A673 (cell line): Measurements from ENCODE around the gene RERE. TPM values are rescaled to one million over a fixed set of nuclear protein-coding genes. Genes with fewer than 3 reads are reported as not detected.
"Not testable (repeated sequence)": the region's sequence is repeated elsewhere in the genome, so short reads cannot be mapped to it uniquely, and the experiment has no call there.

Experiments used
- BruUV-seq: library from RNA; stranded (reverse); fragments of 400-500 nt; replicated peaks from 2 replicates; lab custom pipeline; 2021; lab: Mats Ljungman, UMichigan
- CTCF ChIA-PET: fragments of 300-600 bp; sonication (Branson Sonifier 250); formaldehyde crosslinking; loops from one replicate; lab custom pipeline; 2022; ENCODE audit warnings: antibody characterized with exemption; lab: Charles Lee
- POLR2A ChIA-PET: fragments of 300-600 bp; sonication (Branson Sonifier 250); formaldehyde crosslinking; loops from one replicate; lab custom pipeline; 2022; ENCODE audit warnings: antibody characterized with exemption; ENCODE audit not compliant: low non-redundant PET; lab: Charles Lee
- DNase-seq: peaks from one replicate; pipeline ENCODE4 v3.0.0-alpha.2; 2015; ENCODE audit warnings: low spot score
- H3K27ac ChIP-seq: fragments of 200-600 bp; sonication (generic); 2 replicates; pipeline ENCODE4 v1.5.1; 2016; ENCODE audit warnings: mixed run types, low read depth, mild to moderate bottlenecking, mixed read lengths, antibody characterized with exemption, low read length; ENCODE audit not compliant: poor library complexity, severe bottlenecking
- H3K27me3 ChIP-seq: fragments of 200-600 bp; sonication (generic); replicated peaks from 2 replicates; pipeline ENCODE4 v1.6.1; 2017; ENCODE audit warnings: mixed run types, low read depth, mild to moderate bottlenecking, mixed read lengths, antibody characterized with exemption, low read length; ENCODE audit not compliant: insufficient read depth, poor library complexity
- H3K36me3 ChIP-seq: fragments of 200-600 bp; sonication (generic); 2 replicates; pipeline ENCODE4 v1.6.1; 2016; ENCODE audit warnings: mixed run types, mild to moderate bottlenecking, mixed read lengths, antibody characterized with exemption, low read length; ENCODE audit not compliant: insufficient read depth, poor library complexity, severe bottlenecking
- H3K4me1 ChIP-seq: fragments of 200-600 bp; sonication (generic); 2 replicates; pipeline ENCODE4 v1.6.1; 2017; ENCODE audit warnings: mixed run types, mild to moderate bottlenecking, mixed read lengths, antibody characterized with exemption, low read length; ENCODE audit not compliant: insufficient read depth, poor library complexity, severe bottlenecking
- H3K4me3 ChIP-seq: fragments of 200-600 bp; sonication (generic); 2 replicates; pipeline ENCODE4 v1.5.1; 2016; ENCODE audit warnings: low read depth, mixed run types, mild to moderate bottlenecking, mixed read lengths, low read length; ENCODE audit not compliant: poor library complexity, severe bottlenecking
- H3K9me3 ChIP-seq: fragments of 200-600 bp; sonication (generic); 2 replicates; pipeline ENCODE4 v1.6.1; 2016; ENCODE audit warnings: mixed run types, low read depth, mild to moderate bottlenecking, mixed read lengths, antibody characterized with exemption, low read length; ENCODE audit not compliant: poor library complexity, severe bottlenecking
- CTCF ChIP-seq: fragments of 300-800, 200-600 bp; sonication (generic); conservative IDR thresholded peaks from 2 replicates; pipeline ENCODE4 v1.5.1; 2017; ENCODE audit warnings: low read depth, mild to moderate bottlenecking, antibody characterized with exemption, low read length, moderate library complexity, mixed read lengths
- EZH2 ChIP-seq: fragments of 200-600 bp; sonication (generic); IDR thresholded peaks from 2 replicates; pipeline ENCODE4 v1.6.1; 2017; ENCODE audit warnings: borderline replicate concordance, low read depth, mild to moderate bottlenecking, mixed read lengths, antibody characterized with exemption, low read length; ENCODE audit not compliant: poor library complexity, severe bottlenecking
- intact Hi-C: fragments of 100-400 bp; cut with micrococcal nuclease; formaldehyde crosslinking; loops from one replicate; pipeline ENCODE4 v1.10.0; 2022; ENCODE audit not compliant: unreplicated experiment
- total RNA-seq: library from RNA; stranded (reverse); gene quantifications from 2 replicates; pipeline ENCODE4 v1.2.3, GENCODE V29; 2021

Gene RERE
- total RNA-seq, 1 experiment from 2014 or later: 188 TPM

- Histone ChIP-seq H3K36me3 (no peaks in the 10 kb centered on the region), H3K4me1 (peaks cover 41% of the 10 kb centered on the region), H3K27ac (no peak overlapping the region), H3K27me3 (no peaks in the 10 kb centered on the region), H3K9me3 (no peaks in the 10 kb centered on the region), H3K4me3 (no peak overlapping the region)
- TF ChIP-seq CTCF (no peak), EZH2 (no peak)
- no TSS peak for BruUV-seq
- ChIA-PET POLR2A (no interaction called here), CTCF (no interaction called here)
- no peak for DNase-seq
- intact Hi-C loops: no loop called here
Measured at GRCh38 chr1:8698937-8699447, 118.4 kb downstream of the RERE start.

GRCh38 chr1:8698012-8698630 is 119.3 kb downstream of the RERE start:
- TF ChIP-seq EZH2: no peak
- TF ChIP-seq CTCF: no peak
- no peak for DNase-seq
- Histone ChIP-seq H3K27ac (peak overlapping the region; percentile 38), H3K4me1 (peaks cover 44% of the 10 kb centered on the region), H3K36me3 (no peaks in the 10 kb centered on the region), H3K4me3 (no peak overlapping the region), H3K27me3 (no peaks in the 10 kb centered on the region), H3K9me3 (no peaks in the 10 kb centered on the region)
- no TSS peak for BruUV-seq
- intact Hi-C loops: no loop called here
- ChIA-PET POLR2A (no interaction called here), CTCF (no interaction called here)

GRCh38 chr1:8695442-8695841 is 122.0 kb downstream of the RERE start:
- H3K9me3 ChIP-seq, H3K4me3 ChIP-seq, intact Hi-C loops, H3K27ac ChIP-seq, BruUV-seq, H3K36me3 ChIP-seq, POLR2A ChIA-PET, DNase-seq, H3K27me3 ChIP-seq: not testable (repeated sequence)
- CTCF ChIA-PET: interaction anchor here (0.6 kb wide), 1 partner anchor 154 kb away, joined by 4 read pairs; no protein-coding TSS in a partner anchor
- H3K4me1 ChIP-seq: peaks cover 54% of the 10 kb centered on the region

GRCh38 chr1:8693107-8693506 is 124.3 kb downstream of the RERE start:
- no peaks in the 10 kb centered on the region for H3K36me3 ChIP-seq
- TF ChIP-seq CTCF (no peak), EZH2 (no peak)
- H3K27me3 ChIP-seq: no peaks in the 10 kb centered on the region
- intact Hi-C loops: no loop called here
- H3K4me1 ChIP-seq: peaks cover 52% of the 10 kb centered on the region
- POLR2A ChIA-PET: interaction anchor here (0.9 kb wide), 1 partner anchor 16 kb away, joined by 6 read pairs; no protein-coding TSS in a partner anchor
- no TSS peak for BruUV-seq
- DNase-seq: no peak
- CTCF ChIA-PET: no interaction called here
- no peak overlapping the region for H3K27ac ChIP-seq
- H3K4me3 ChIP-seq: no peak overlapping the region
- H3K9me3 ChIP-seq: no peaks in the 10 kb centered on the region
